Activated CD8-positive, alpha-beta memory T cell treated with anti-CD3 and anti-CD28 coated beads, Interleukin-2, amount 50 U/mL, for 48 hours (primary cell): ENCODE results near the gene TEAD3.

Source experiments
- DNase-seq: peaks from one replicate; pipeline ENCODE4 v3.0.0-alpha.2; 2020

TEAD3 gene

DNA sequence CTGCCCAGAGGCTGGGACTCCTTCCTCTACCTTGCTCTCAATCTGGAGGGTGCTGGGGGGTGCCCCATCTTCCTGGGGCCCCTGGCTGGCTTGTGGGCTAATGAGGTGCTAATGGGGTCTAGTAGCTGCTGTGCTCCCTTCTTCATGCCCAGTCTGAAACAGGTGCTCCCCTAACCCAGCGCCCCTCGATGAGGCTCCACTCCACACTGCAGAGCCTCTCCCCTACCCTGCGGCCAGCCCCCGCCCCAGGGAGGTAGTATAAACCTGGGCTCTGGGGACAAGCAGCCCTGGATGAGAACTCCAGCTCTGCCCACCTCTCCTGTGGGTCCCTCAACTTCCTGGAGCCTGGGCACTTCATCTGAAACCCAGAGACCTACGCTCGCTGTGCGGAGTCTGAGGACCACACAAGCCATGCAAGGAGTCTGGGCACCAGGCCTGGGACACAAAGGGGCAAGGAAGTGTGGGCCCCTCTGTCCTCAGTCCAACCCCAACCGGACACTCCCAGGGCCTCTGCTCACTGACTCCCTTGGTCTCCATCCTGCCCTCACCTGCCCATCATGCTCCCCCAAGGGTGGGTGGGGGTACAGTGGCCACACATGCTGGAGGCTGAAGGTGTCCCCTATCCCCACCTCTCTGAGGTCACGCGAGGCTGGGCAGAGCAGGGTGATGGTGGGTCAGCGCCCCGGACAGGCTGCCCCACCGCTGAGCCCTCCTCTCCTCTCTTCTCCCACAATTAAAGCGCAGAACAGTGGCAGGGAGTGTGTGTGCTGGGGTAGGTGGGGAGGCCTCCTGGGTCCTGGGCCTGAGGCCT lies 22.5 kb downstream of the TEAD3 start:
- peak; percentile 77 for DNase-seq

- peak; percentile 77 for DNase-seq
Observed at GRCh38 chr6:35473850-35474130, 23.1 kb downstream of the TEAD3 start.

DNA sequence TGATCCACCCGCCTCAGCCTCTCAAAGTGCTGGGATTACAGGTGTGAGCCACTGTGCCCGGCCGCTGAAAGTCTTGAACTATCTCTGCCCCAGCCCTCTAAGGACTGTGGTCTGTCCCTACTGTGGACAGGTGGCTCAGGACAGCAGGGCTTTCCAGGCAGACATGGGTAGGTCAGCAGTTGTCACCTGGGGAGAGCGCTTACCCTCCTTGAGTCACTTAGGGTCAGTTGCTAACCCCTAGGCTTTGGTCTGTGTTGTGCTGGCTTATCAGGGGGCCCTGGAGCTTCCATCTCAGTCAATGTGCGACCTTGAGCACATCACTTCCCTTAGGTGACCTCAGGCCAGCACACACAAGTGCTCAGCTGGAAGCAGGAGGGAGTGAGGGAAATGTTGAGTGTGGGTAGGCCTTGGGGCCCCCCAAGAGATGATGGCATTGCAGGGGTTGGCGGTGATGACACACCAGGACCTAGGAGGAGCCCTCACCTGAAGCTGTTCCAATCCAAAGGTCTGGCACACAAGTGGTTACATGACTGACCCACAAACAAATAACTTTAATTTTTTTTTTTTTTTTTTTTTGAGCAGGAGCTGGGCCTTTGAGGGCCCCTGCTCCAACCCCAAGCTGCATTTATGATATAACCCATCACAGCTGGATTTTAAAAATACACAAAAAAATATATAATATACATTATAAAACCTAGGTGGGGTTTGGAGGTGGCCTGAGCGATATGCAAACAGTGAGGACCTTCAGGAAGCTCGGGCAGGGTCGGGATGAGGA lies 23.6 kb downstream of the TEAD3 start:
- DNase-seq: peak; percentile 78

DNA sequence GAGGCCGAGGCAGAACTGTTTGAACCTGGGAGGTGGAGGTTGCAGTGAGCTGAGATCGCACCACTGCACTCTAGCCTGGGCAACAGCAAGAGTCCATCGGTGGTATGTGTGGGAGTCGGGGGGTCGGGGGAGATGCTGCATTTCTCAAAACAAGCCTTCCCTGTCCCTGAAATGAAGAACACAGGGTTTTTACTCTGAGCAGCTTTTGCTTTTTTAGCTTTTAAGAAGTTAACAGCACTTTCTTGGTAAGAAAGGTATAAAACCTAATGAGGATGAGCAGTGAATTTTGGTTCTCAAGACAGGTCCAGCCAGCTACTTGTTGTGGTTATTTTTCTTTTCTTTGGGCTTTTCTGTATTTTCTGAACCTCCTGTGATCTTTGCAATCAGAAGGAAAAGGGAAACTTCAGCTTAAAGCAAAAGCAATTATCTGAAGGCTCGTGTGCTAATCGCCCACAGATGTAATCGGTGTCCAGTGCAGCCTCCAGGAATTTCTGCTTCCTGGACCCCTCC lies 25.0 kb downstream of the TEAD3 start:
- DNase-seq: no peak

DNA sequence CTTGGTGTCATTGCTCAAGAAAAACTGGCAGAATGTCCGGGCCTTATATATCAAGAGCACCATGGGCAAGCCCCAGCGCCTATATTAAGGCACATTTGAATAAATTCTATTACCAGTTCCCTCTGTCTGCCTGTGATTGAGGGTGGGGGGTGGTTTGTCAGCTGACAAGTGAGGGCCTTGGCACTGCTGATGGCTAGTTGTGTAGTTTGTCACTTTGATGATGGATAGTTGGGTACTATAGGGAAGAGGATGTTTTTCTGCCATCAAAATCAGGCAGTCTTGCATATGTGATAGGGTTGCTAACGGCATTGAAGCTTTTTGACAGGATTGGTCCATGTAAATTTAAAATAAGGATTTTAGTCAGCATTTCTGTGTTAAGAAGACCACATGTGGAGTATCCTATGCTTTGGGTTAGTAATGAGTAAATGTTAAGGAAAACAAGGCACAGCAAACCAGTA lies 26.2 kb downstream of the TEAD3 start:
- DNase-seq: no peak

DNA sequence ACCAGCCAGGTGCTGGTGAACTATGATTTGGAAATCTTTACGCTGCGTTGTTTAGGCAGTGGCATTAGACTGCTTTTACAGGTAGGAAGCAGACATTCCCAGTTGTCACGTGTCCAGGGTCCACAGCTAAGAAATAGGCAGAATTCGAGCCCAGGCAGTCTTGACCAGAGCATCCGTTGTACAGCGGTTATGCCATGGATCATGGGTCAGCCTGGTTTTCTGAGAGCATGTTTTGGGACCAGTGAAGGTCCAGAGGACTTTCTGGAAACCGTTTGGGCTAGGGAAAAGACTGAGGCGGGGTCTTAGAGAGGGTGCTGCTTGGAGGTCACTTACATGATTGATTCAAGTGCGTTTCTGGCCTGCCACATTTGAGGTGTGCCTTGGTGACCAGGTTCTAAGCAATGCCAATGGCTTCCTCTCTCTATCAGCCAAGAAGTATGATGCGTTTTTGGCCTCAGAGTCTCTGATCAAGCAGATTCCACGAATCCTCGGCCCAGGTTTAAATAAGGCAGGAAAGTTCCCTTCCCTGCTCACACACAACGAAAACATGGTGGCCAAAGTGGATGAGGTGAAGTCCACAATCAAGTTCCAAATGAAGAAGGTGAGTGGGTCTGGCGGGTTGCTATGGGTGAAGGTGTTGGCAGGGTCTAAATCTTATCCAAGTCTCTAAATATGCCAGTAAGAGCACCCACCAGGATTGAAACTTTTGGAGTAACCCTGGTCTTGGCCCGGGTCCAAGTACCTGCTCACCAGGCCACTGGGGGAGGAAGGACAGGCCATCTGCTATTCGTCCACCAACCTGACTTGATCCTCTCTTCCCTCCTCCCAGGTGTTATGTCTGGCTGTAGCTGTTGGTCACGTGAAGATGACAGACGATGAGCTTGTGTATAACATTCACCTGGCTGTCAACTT lies 26.9 kb downstream of the TEAD3 start:
- peak; percentile 73 for DNase-seq

- DNase-seq: no peak
Observed at GRCh38 chr6:35468980-35469750, 27.7 kb downstream of the TEAD3 start.

DNA sequence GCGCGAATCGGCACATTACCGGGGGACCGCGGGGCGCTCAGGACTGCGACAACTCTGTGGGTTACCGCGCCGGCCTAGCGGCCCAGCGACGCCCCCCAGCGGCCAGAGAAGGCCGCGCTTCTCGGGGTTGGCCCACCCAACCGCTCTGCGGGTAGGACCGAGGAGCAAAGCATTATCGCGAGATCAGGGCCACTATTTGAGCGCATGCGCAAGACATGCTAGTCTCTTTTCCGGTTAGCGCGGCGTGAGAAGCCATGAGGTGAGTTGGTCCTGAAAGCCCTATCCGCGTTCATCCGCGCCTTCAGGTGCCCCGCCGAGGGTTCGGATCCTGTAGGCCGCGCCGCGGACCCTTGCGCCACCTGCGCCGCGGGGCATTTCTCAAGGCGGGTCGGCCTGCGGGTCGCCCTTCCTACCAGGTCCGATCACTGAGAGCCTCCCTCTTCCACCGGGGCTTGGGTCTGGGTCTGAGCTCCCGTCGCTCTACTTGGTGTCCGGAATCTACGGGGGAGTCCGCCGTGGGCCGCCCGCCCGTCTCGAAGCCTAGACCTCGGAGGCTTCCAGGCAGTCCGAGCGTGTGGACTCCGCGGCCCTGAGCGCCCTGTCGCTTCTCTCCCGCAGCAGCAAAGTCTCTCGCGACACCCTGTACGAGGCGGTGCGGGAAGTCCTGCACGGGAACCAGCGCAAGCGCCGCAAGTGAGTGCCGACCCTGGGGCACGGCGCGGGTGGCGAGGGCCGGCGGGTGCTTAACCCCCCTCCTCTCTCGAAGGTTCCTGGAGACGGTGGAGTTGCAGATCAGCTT lies 28.5 kb downstream of the TEAD3 start, which contains the start of gene RPL10A:
TSS of gene RPL10A (plus strand) at position 221 of the 799 bp plus-strand sequence. CDS start at position 255, 34 bp downstream.
- peak; percentile 98 for DNase-seq

DNA sequence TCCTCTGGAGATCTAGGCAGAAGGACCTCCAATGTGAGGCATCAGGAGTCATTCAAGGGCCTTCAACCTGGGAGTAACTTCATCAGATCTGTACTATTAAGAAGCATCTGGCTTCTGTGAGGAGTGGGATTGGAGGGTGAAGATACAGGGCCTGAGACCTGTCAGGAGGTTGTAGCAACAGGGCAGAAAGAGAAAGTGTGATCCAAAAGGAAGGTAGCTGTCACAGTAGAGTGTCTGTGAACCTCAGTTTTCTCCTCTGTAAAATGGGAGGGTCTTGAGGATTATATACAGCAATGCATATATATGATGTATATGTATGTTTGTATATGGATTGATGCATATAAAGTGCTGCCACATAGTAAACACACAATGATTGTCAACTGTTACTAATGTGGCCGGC lies 31.2 kb downstream of the TEAD3 start:
- DNase-seq: no peak

DNA sequence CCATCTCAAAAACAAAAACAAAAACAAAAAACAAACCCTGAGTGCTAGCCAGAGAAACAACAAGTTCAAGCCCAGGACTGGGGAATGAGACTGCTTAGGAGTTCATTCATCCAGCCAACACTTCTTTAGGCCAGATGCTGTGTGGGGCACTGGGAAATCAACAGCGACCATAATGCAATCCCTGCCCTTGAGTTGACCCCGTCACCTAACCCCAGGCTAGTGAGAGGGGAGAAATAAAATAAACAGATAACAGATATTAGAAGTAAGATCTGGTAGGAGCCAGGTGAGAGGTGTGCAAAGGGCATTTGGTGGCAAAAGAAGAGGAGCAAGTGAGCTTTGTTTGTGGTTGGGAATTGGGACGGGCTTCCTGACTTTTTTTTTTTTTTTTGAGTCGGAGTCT lies 33.6 kb downstream of the TEAD3 start:
- no peak for DNase-seq

GRCh38 chr6:35461270-35461669 lies 35.6 kb downstream of the TEAD3 start:
- DNase-seq: no peak

DNA sequence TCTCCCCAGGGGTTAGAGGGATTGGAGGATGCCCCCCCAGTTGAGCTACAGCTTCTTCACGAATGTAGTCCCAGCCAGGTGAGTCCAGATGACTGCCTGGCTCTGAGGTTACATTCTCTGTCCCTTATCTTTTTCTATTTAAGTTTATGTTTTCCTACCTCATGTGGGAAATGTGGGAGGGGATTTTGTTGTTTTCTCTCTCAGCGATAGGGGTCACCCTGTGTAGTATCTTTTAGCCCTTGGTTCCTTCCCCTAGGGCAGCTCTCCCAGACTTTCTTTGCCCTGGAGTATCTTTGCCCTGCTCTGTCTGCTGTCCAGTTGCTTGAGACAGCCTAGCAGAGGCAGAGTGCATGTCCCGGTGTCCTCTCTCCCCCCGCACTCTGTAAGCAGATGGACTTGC lies 39.0 kb downstream of the TEAD3 start:
- no peak for DNase-seq

- DNase-seq: no peak
Observed at GRCh38 chr6:35454391-35455110, 42.3 kb downstream of the TEAD3 start.

DNA sequence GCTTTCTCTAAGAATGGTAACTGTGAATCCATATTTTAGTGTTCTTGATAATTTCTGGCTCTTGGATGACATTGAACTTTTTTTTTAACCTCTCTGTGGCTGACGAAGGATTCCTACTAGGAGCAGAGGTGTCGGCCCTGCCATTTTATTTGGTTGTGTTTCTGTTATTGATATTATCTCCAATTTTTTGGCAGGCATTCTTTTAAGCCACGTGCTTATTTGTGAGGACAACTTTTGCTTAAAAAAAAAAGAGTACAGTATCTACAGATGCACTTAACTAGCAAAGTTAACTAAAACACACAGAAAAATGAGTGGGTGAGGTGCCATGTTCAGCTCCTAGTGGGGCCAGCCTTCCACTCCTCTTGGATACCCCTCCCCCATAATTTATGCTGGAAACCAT lies 43.6 kb downstream of the TEAD3 start:
- DNase-seq: no peak

GRCh38 chr6:35452183-35453090 lies 44.4 kb downstream of the TEAD3 start, which contains the start of gene FANCE:
Gene FANCE (plus strand): TSS chr6:35452338. CDS start chr6:35452546, 208 bp downstream.
- peak; percentile 97 for DNase-seq

DNA sequence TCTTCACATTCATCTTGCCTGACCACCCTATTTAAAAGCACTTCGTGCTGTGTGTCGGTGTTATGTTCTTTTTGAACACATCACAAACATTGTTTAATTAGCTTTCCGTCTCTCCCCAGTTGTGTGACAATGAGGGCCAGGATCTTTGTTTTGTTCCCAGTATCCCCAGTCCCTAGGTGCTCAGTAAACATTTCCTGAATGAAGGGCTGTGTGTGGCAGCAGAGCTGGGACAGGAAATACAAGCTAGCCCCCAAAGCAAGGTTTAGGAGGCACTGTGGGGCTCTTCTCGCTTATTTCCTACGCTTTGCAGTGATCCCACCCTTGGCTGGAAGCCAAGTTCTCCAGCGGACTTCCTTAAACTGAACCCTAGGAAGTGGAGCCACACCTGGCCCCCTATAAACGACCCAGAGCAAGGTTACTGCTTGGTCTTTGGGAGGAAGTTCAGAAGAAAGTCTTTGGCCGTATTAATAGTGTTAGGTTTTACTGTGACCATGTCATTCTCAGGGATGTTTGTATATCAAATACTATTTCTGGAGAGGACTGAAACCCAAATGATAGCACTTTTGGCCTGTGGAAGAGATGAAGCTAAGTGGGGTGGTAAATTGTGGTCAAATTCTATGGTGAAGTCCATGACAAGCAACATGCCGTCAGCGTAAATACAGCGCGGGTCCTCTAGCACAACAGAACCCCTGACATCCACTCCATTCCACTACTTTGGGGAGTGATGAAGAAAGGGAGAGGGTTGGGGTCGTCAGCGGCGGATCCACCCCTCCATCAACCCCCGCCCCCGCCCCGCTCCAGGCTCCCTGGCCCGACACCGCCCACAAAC lies 45.3 kb downstream of the TEAD3 start:
- DNase-seq: no peak

DNA sequence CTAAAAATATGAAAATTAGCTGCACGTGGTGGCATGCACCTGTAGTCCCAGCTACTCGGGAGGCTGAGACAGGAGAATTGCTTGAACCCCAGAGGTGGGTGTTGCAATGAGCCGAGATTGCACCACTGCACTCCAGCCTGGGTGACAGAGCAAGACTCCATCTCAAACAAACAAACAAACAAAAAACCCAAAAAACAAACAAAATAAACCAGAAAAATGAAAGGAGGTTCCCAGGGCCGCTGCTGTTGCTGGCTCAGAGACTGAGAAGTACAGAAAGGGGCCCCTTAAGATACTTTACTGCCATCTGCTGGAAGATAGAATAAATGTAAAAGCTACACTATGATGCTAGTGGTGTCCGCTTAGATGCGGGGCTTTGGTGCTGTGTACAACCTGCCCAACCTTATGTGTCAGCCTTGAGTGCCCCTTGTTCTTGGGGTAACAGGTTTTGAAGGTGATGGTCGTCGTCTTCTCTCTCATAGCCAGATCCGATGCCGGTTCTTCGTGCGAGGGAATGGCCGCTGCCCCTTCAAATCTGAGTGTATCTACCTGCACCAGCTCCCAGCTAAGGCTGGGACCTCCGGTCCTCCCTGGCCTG lies 47.5 kb downstream of the TEAD3 start:
- peak; percentile 58 for DNase-seq

- no peak for DNase-seq
Observed at GRCh38 chr6:35448191-35448590, 48.7 kb downstream of the TEAD3 start.
